HG03521 (cell line): ENCODE results near the gene ANKRD13D.

ENCODE experiments used
- ATAC-seq: cut with Tn5 transposase; IDR thresholded peaks from one replicate; pipeline ENCODE4 v1.9.1; 2021; ENCODE audit warnings: mild to moderate bottlenecking, moderate library complexity; ENCODE audit not compliant: unreplicated experiment

The ANKRD13D gene

GRCh38 chr11:67261946-67262681, 27.0 kb upstream of the ANKRD13D start:
- ATAC-seq = no peak

DNA sequence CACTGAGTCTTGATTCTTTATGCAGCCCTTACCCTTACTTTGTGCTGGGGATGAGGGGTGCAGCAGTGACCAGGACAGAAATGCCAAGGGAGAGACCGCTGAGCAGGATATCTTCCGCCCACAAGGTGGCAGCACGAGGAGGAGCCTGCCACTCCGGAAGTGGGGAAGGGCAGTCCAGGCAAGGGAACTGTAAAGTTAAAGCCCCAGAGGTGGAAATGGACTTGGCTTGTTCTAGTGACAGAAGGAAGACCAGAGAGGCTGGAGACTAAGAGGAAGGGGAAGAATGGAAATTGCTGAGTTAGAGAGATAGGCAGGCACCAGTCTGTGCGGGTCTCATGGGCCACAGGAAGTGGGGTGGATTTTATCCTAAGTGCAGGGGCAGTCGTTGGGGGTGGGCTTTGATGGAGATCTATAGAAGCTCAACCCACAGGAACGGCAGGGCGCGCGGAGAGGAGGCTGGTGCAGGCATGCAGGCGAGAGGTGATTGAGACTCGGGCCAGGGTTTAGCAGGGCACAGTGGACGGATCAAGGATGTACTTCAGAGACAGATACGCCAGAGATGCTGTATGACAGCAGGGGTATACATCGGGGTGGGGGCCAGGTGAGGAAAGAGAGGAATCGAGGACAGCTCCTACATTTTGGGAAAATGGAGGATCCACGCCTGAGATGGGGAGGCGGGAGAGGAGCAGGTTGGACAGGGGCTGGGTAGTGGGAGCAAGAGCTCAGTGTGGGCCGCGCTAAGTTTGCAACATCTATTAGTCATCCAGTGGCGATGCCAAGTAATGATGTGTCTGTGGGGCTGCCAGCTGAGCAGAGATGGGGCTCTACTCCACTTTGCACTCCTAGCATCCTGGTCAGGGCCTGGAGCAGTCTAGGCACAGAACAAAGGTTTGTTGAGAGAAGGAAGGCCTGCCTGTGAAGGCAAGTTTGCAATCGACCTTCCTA, 26.1 kb upstream of the ANKRD13D start:
- ATAC-seq = no peak

GRCh38 chr11:67264260-67264659, 24.8 kb upstream of the ANKRD13D start:
- no peak for ATAC-seq

GRCh38 chr11:67264877-67265632, 24.0 kb upstream of the ANKRD13D start:
- no peak for ATAC-seq

- peak; percentile 43 for ATAC-seq
Observed at GRCh38 chr11:67265633-67266448, 23.3 kb upstream of the ANKRD13D start.

- ATAC-seq = peak; percentile 36
Observed at GRCh38 chr11:67266449-67267187, 22.5 kb upstream of the ANKRD13D start, which contains the start of gene GRK2. TSS of gene GRK2 (plus strand) at chr11:67266473. CDS start at chr11:67266700, 227 bp downstream.

GRCh38 chr11:67267188-67268080, 21.7 kb upstream of the ANKRD13D start:
- no peak for ATAC-seq

DNA sequence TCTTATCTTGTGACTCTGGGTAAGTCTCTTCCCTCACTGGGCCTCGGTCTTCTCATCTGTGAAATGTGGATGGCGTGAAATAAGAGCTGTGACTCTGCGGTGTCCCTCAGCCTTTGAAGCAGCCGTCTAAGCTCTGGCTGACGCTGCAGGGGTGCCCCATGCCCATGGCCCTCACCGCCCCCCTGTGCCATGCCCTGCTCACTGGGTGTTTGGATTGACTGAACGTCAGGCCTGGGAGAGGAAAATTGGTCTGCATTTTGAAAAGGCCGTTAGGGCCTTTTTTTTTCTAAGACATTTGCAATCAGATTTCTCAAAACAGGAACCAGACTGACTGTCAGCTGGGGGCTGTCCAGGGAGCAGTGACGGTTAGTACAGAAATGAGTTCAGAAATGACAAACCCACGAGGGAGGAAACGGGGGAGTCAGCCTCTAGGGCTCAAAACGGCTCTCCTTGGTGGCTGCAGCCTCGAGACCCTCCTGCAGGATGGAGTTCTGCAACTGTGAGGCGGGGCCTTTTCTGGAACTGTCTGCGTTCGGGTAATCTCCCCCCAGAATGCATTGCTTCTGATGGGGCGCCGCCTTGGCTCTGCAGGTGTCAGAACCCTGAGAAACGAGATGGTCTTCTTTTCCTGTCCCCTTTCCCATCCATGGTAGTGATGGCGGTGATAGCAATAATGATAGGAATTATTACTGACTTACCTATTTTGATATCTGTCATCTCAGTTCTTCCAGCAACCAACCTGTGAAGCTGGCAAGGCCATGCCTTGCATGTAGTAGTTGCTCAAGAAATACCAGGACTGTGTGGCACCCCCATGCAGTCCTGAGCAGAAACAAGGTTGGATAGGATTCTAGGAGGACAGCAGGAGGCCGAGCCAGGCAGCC, 20.8 kb upstream of the ANKRD13D start:
- ATAC-seq = peak; percentile 31

GRCh38 chr11:67268962-67269268, 20.2 kb upstream of the ANKRD13D start:
- no peak for ATAC-seq

DNA sequence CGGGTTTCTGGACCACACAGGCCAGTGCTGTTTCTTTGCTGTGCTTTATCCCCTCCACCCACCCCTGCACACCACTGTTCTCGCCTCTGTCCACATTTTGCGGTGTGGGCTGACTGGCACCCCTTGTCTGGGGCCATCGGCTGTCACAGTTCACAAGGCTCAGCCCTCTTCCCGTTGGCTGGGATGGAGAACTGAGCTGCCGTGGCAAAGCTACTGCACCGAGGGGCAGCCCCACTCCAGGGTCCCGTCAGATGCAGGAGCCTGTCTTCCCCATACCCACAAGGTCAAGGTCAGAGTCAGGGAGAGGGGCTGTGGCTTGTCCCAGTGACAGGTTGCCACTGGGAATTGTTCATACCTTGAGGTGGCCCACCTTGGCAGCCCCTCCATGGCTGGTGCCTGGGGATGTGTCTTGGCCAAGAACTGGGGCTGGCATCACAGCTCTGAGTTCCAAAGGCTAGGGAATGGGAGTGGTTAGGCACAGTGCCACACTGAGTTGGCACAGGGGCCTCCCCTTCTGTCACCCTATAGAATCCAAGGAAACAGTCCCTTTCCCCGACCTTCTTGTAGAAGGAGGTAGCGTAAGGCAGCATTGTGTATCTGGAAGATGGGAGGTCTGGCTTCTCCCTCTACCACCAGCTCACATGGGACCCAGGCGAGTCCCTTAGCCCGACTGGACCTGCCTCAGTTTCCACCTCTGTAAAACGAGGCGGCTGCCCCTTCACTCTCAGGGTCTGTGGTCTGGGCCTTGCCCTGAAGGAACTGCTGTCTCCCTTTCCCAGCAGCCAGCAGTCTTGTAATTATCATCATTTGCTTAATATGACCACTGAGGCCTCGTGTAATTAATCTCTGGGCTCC, 19.5 kb upstream of the ANKRD13D start:
- ATAC-seq = no peak

DNA sequence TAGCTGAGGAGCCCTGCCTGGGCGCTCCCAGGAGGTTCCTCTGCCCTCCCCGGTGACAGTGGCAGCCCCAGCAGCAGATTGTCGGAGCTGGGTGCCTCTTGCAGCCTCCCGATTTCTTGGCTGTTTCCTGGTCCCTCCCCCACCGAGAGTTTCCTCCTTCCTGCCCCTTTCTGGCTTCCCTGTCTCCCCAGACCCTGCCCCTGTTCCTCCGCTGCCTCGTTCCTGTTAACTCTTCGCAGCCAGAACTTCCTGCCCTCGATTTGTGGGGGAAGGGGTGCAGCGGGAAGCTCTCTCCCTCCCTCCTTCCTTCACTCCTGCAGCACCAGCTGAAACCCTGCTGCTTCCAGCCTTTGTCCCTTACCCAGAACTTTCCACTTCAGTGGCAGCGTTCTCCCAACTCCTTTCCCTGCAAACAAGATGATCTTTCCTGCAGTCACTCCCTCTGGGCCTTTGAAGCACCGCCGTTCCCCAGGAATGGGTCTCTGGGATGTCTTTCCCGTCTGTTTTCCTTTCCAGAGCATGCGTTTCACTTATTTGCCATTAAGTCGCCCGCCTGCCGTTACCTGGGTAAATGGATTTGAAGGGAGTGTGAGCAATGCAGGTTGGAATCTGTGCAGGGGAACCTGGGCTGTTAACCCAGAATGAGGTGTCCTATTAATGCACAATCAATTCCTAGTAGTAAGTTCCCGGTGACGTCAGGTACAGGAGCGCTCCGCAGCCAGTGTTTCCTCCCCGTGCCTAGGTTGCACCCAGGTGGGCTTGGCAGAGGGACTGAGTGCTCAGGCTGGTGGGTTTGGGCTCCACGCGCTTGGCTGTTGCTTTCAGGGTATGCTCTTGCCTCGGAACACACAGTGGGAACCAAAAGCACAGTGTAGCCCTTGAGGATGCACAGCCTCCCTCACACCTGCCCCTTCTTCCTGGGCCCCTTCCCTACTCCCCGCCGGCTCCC, 18.6 kb upstream of the ANKRD13D start:
- no peak for ATAC-seq

DNA sequence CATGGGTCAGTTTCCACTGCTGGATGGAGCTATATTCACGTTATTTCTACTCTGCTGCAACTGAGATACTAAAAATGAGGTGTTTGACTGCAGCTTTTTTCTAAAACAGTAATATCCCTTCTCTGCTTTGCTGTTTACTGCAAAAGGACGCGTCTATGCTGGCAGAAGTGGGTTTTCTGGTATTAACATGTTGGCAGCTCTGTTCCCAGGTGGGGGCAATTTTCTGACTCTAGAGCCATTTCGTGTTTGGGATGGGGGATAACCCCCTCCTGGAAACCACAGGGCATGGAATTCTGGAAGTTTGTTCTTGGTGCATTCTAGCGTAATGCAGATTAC, 17.9 kb upstream of the ANKRD13D start:
- no peak for ATAC-seq

DNA sequence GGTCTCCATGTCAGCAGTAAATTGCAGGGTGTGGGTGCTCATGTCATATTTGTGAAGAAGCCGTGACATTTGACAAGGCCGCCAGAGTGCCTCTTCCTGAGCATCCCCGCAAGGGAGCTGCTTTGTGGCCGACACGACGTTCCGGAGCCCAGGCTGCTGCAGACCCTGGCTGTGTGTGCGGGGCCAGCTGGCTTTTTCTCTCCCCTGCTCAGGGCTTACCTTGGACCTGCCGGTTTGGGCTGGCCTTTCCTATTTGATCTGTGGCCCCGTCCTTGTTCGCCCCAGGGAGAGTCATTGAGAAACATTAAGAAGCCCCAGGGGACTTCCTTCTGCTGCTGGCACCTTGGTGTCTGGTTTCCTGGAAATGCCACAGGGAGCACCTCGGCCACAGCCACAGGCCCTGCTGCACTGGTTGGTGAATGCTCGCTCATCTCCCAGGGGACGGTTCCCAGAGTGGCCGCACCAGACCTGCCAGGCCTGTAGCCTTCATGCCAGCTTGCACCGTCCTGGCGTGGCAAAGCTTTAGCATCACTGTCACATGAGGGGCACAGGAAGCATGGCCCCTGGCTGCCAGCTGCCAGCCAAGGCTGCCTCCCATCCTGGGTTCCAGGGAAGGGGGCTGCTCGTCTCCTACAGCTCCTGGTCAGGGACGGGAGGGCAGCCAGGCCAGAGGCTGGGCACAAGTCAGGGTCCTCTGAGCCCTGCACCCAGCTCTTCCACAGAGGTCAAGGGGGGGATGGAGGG, 17.4 kb upstream of the ANKRD13D start:
- no peak for ATAC-seq

DNA sequence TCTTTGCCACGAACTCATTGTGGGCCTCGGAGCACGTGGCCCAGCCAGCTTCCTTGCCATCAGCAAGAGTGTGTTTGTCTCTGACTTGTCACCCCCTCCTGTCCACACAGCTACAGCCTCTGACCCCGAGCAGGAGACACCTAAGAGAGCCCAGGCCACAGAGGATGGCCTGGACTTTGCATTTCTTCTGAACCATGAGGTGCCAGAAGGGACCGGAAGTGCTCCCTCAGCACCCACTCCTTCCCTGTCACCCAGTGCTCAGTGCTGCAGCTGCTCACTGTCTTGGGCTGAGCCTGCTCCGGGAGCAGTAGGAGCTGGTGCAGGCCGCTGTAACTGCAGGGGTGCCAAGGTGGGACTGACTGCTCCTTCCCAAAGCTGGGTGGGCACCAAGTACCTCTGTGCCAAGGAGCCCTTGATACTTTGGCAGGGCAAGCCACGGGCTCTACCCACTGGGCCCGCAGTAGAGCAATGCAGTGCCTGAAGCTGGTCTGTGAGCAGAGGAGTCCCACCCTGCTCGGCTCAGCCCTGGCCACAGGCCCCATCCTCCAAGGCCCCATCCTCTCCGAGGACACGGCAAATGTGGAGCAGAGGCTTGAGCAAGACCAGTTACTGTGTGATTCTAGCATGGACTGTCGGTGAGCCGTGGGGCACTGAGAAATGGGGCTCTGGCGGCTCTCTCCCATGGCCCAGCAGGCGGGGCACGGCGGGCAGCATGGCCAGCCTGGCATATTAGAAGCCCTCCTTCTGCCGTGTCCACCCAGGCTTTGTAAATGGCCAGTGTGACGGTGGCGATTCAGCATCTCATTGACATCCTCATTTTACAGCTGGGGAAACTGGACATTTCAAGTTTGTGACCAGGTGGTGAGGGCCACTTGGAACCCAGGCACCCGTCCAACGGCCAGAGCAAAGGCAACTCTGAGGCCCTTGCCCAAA, 16.5 kb upstream of the ANKRD13D start:
- ATAC-seq = no peak
